Thoracic aorta (tissue), 2 donors: ENCODE data around the gene IGF2BP1. TPM values are rescaled to one million over a fixed set of nuclear protein-coding genes. Genes with fewer than 3 reads are reported as not detected.
"Not testable (repeated sequence)": the region's sequence is repeated elsewhere in the genome, so short reads cannot be mapped to it uniquely, and the experiment has no call there.

Experiments used
- ATAC-seq: fragments of 150-250 bp; one replicate; pipeline ENCODE4 v1.8.0; 2017; ENCODE audit warnings: low read depth; ENCODE audit not compliant: insufficient number of reproducible peaks, low FRiP score
- DNase-seq: peaks from one replicate; pipeline ENCODE4 v3.0.0-alpha.2; 2020; ENCODE audit warnings: low spot score
- H3K27ac ChIP-seq, 2 donors: fragments of 200-600 bp; sonication (generic); 1 replicate in 1 of 2; 2 replicates in 1 of 2; pipeline ENCODE4 v1.5.1; 2016; ENCODE audit warnings: mild to moderate bottlenecking in 2 of 2, moderate library complexity in 2 of 2
- H3K27me3 ChIP-seq: fragments of 200-600 bp; sonication (generic); replicated peaks from 2 replicates; pipeline ENCODE4 v1.6.0; 2016; ENCODE audit warnings: mild to moderate bottlenecking; ENCODE audit not compliant: insufficient read depth
- H3K36me3 ChIP-seq: fragments of 200-600 bp; sonication (generic); one replicate; pipeline ENCODE4 v1.5.1; 2016
- H3K4me1 ChIP-seq, 2 donors: fragments of 200-600 bp; sonication (generic); 1 replicate in 1 of 2; 2 replicates in 1 of 2; pipeline versions ENCODE4 v1.5.1 to v1.6.0; 2016; ENCODE audit warnings: low read depth in 2 of 2, mild to moderate bottlenecking in 1 of 2; ENCODE audit not compliant: control insufficient read depth in 1 of 2
- H3K4me3 ChIP-seq: fragments of 200-600 bp; sonication (generic); 2 replicates; pipeline ENCODE4 v1.5.1; 2016; ENCODE audit warnings: mild to moderate bottlenecking
- H3K9me3 ChIP-seq: fragments of 200-600 bp; sonication (generic); 2 replicates; pipeline ENCODE4 v1.5.1; 2016
- CTCF ChIP-seq: fragments of 200-600 bp; sonication (generic); IDR thresholded peaks from one replicate; pipeline ENCODE4 v1.5.1; 2019; ENCODE audit warnings: antibody characterized with exemption
- total RNA-seq, 2 donors: library from RNA; depleted of rRNA; stranded (reverse); fragments of >200 nt; gene quantifications; one replicate each; pipeline versions ENCODE4 v1.1.0 to v1.2.3, GENCODE V29; 2016

The IGF2BP1 gene
- total RNA-seq, 2 donors from 2014 or later = 0.07 TPM; not detected in 1

GRCh38 chr17:49076573-49077384 lies 79.6 kb downstream of the IGF2BP1 start:
- no peaks in the 10 kb centered on the region for H3K36me3 ChIP-seq
- DNase-seq (no peak), ATAC-seq (no peak)
- TF ChIP-seq CTCF = no peak
- H3K4me3 ChIP-seq = no peak overlapping the region
- no peak overlapping the region for H3K27ac ChIP-seq
- no peaks in the 10 kb centered on the region for H3K27me3 ChIP-seq
- H3K4me1 ChIP-seq = no peaks in the 10 kb centered on the region
- no peaks in the 10 kb centered on the region for H3K9me3 ChIP-seq

GRCh38 chr17:49078248-49078647 lies 81.1 kb downstream of the IGF2BP1 start:
- Histone ChIP-seq H3K27ac (no peak overlapping the region), H3K4me3 (no peak overlapping the region), H3K36me3 (no peaks in the 10 kb centered on the region), H3K9me3 (no peaks in the 10 kb centered on the region), H3K4me1 (no peaks in the 10 kb centered on the region), H3K27me3 (no peaks in the 10 kb centered on the region)
- no peak for TF ChIP-seq CTCF
- DNase-seq (no peak), ATAC-seq (no peak)

GRCh38 chr17:49079840-49080663 lies 82.9 kb downstream of the IGF2BP1 start:
- Histone ChIP-seq H3K4me1 (no peaks in the 10 kb centered on the region), H3K4me3 (no peak overlapping the region), H3K36me3 (no peaks in the 10 kb centered on the region), H3K27ac (no peak overlapping the region), H3K9me3 (no peaks in the 10 kb centered on the region), H3K27me3 (no peaks in the 10 kb centered on the region)
- DNase-seq (no peak), ATAC-seq (no peak)
- TF ChIP-seq CTCF = no peak

- TF ChIP-seq CTCF = no peak
- Histone ChIP-seq H3K36me3 (no peaks in the 10 kb centered on the region), H3K27ac (no peak overlapping the region), H3K4me1 (no peaks in the 10 kb centered on the region), H3K27me3 (no peaks in the 10 kb centered on the region), H3K4me3 (no peak overlapping the region), H3K9me3 (no peaks in the 10 kb centered on the region)
- ATAC-seq (no peak), DNase-seq (no peak)
These were observed 85.0 kb downstream of the IGF2BP1 start for GRCh38 chr17:49082231-49082630.

GRCh38 chr17:49085046-49085445 lies 87.9 kb downstream of the IGF2BP1 start:
- ATAC-seq, H3K27me3 ChIP-seq: not testable (repeated sequence)

More at GRCh38 chr17:49085046-49085445, 87.9 kb downstream of the IGF2BP1 start:
- H3K9me3 ChIP-seq, H3K36me3 ChIP-seq, H3K4me1 ChIP-seq, H3K4me3 ChIP-seq, DNase-seq, H3K27ac ChIP-seq: not testable (repeated sequence)
